Esophagus muscularis mucosa (tissue), 4 donors: ENCODE measurements around the gene PKP4. TPM values are rescaled to one million over a fixed set of nuclear protein-coding genes. Genes with fewer than 3 reads are reported as not detected.

Source experiments
- DNase-seq: peaks from one replicate; pipeline ENCODE4 v3.0.0-alpha.2; 2017; ENCODE audit errors: extremely low spot score
- H3K27ac ChIP-seq, 4 donors: fragments of 200-600 bp; sonication (generic); replicated peaks in 1 of 4; 1 replicate in 3 of 4; 2 replicates in 1 of 4; pipeline ENCODE4 v1.5.1; 2016 to 2019; ENCODE audit warnings: mild to moderate bottlenecking in 1 of 4
- H3K27me3 ChIP-seq, 4 donors: fragments of 200-600 bp; sonication (generic); one replicate each; pipeline versions ENCODE4 v1.5.1 to v1.6.0; 2016 to 2019
- H3K36me3 ChIP-seq, 4 donors: fragments of 200-600 bp; sonication (generic); one replicate each; pipeline ENCODE4 v1.5.1; 2016 to 2019
- H3K4me1 ChIP-seq, 4 donors: fragments of 200-600 bp; sonication (generic); one replicate each; pipeline ENCODE4 v1.5.1; 2016 to 2019
- H3K4me3 ChIP-seq, 4 donors: fragments of 200-600 bp; sonication (generic); 1 replicate in 2 of 4; 2 replicates in 2 of 4; pipeline ENCODE4 v1.5.1; 2016 to 2019; ENCODE audit warnings: mild to moderate bottlenecking in 4 of 4, moderate library complexity in 1 of 4
- H3K9me3 ChIP-seq, 4 donors: fragments of 200-600 bp; sonication (generic); 1 replicate in 3 of 4; 2 replicates in 1 of 4; pipeline ENCODE4 v1.5.1; 2016 to 2019
- CTCF ChIP-seq, 3 experiments: fragments of 200-600 bp in 2 of 3; fragments of 450-650 bp in 1 of 3; sonication (generic) in 2 of 3; IDR thresholded peaks; one replicate each; pipeline ENCODE4 v1.5.1; 2017 to 2019; ENCODE audit warnings: antibody characterized with exemption in 3 of 3, mild to moderate bottlenecking in 2 of 3, moderate library complexity in 1 of 3
- EP300 ChIP-seq: sonication (generic); formaldehyde crosslinking; IDR thresholded peaks from one replicate; pipeline ENCODE4 v1.6.1; 2017; ENCODE audit warnings: antibody characterized with exemption
- POLR2A ChIP-seq: fragments of 450-650 bp; IDR thresholded peaks from one replicate; pipeline ENCODE4 v1.6.1; 2017; ENCODE audit warnings: antibody characterized with exemption, moderate library complexity, mild to moderate bottlenecking, low read depth
- POLR2AphosphoS5 ChIP-seq, 2 donors: sonication (generic); formaldehyde crosslinking; IDR thresholded peaks; one replicate each; pipeline ENCODE4 v1.6.1; 2017; ENCODE audit warnings: antibody characterized with exemption in 2 of 2
- WGBS: methylation state at CpG from one replicate; pipeline ENCODE4 v1.1.5; 2018; 5-methylcytosine and 5-hydroxymethylcytosine counted together
- intact Hi-C: fragments of 100-400 bp; cut with DNase I; formaldehyde crosslinking; loops from one replicate; pipeline ENCODE4 v1.15.1; 2023
- total RNA-seq, 4 donors: library from RNA; depleted of rRNA; stranded (reverse); fragments of >200 nt; gene quantifications; one replicate each; pipeline versions ENCODE4 v1.1.0 to v1.2.1, GENCODE V29; 2016

Gene PKP4
- total RNA-seq, 4 donors from 2014 or later: 79.7 to 131 (median 93.0) TPM

- Histone ChIP-seq H3K4me1 (peaks cover 15 to 23% (median 16%) of the 10 kb centered on the region in 4 donors), H3K36me3 (no peaks in the 10 kb centered on the region), H3K9me3 (no peaks in the 10 kb centered on the region), H3K27ac (peak overlapping the region; percentile 21 to 45 (median 37)), H3K4me3 (no peak overlapping the region), H3K27me3 (no peaks in the 10 kb centered on the region)
- intact Hi-C loops: no loop called here
- DNase-seq: no peak
- 65% methylated on average over 3 of the region's 3 CpGs for WGBS
- TF ChIP-seq EP300 (no peak), POLR2AphosphoS5 (IDR thresholded peaks at IDR 0.05) (peak in 1 of 2 donors; percentile 38)
These were observed 82.6 kb downstream of the PKP4 start for GRCh38 chr2:158539176-158540005.

- no peak for DNase-seq
- intact Hi-C loops: no loop called here
- no peaks in the 10 kb centered on the region for H3K36me3 ChIP-seq
These were observed 85.8 kb downstream of the PKP4 start for GRCh38 chr2:158542577-158542976.

GRCh38 chr2:158543957-158544356, 87.2 kb downstream of the PKP4 start:
- WGBS: 88% methylated on average over 2 of the region's 2 CpGs
- no peak for DNase-seq
- no peak overlapping the region for H3K4me3 ChIP-seq
- no peaks in the 10 kb centered on the region for H3K9me3 ChIP-seq
- no peak overlapping the region for H3K27ac ChIP-seq
- no peak for TF ChIP-seq CTCF (IDR thresholded peaks at IDR 0.05)
- no peak for TF ChIP-seq POLR2AphosphoS5 (IDR thresholded peaks at IDR 0.05)
- no peak for TF ChIP-seq POLR2A
- TF ChIP-seq EP300: no peak
- no peaks in the 10 kb centered on the region for H3K27me3 ChIP-seq
- H3K36me3 ChIP-seq: peaks cover 0 to 7% (median 6%) of the 10 kb centered on the region in 4 donors
- intact Hi-C loops: no loop called here
- peaks cover 9 to 25% (median 17%) of the 10 kb centered on the region in 4 donors for H3K4me1 ChIP-seq

More at GRCh38 chr2:158542577-158542976, 85.8 kb downstream of the PKP4 start:
- no peak overlapping the region for H3K4me3 ChIP-seq
- peaks cover 15 to 27% (median 22%) of the 10 kb centered on the region in 4 donors for H3K4me1 ChIP-seq
- no peaks in the 10 kb centered on the region for H3K9me3 ChIP-seq
- no peak overlapping the region for H3K27ac ChIP-seq
- no peak for TF ChIP-seq CTCF (IDR thresholded peaks at IDR 0.05)
- TF ChIP-seq POLR2A: no peak
- no peak for TF ChIP-seq EP300
- no peak for TF ChIP-seq POLR2AphosphoS5 (IDR thresholded peaks at IDR 0.05)
- 100% methylated on average over 1 of the region's 1 CpG for WGBS
- H3K27me3 ChIP-seq: no peaks in the 10 kb centered on the region

GRCh38 chr2:158544998-158545397, 88.2 kb downstream of the PKP4 start:
- no peak overlapping the region for H3K27ac ChIP-seq
- H3K4me3 ChIP-seq: no peak overlapping the region
- H3K36me3 ChIP-seq: peaks cover 0 to 11% (median 6%) of the 10 kb centered on the region in 4 donors
- intact Hi-C loops: no loop called here
- TF ChIP-seq CTCF (IDR thresholded peaks at IDR 0.05): no peak
- no peak for TF ChIP-seq POLR2AphosphoS5 (IDR thresholded peaks at IDR 0.05)
- TF ChIP-seq EP300: no peak
- TF ChIP-seq POLR2A: no peak
- H3K4me1 ChIP-seq: peaks cover 0 to 15% (median 7%) of the 10 kb centered on the region in 4 donors
- no peak for DNase-seq
- no peaks in the 10 kb centered on the region for H3K27me3 ChIP-seq
- no peaks in the 10 kb centered on the region for H3K9me3 ChIP-seq
- 85% methylated on average over 1 of the region's 1 CpG for WGBS

GRCh38 chr2:158546412-158547144, 89.8 kb downstream of the PKP4 start:
- WGBS: 75% methylated on average over 2 of the region's 2 CpGs
- no peaks in the 10 kb centered on the region for H3K9me3 ChIP-seq
- no peaks in the 10 kb centered on the region for H3K27me3 ChIP-seq
- no peak for DNase-seq
- no peak for TF ChIP-seq EP300
- no peak for TF ChIP-seq POLR2AphosphoS5 (IDR thresholded peaks at IDR 0.05)
- no peak for TF ChIP-seq CTCF (IDR thresholded peaks at IDR 0.05)
- TF ChIP-seq POLR2A: no peak
- H3K27ac ChIP-seq: no peak overlapping the region
- H3K36me3 ChIP-seq: peaks cover 0 to 11% (median 6%) of the 10 kb centered on the region in 4 donors
- intact Hi-C loops: no loop called here
- peaks cover 0 to 11% (median 6%) of the 10 kb centered on the region in 4 donors for H3K4me1 ChIP-seq
- H3K4me3 ChIP-seq: no peak overlapping the region
